SU-DHL-6 (cell line): Measurements from ENCODE around the gene STARD3.

Source experiments
- H2AFZ ChIP-seq: fragments of 200-600 bp; sonication (generic); 2 replicates; pipeline ENCODE4 v1.6.1; 2014; ENCODE audit warnings: low read depth, mild to moderate bottlenecking, moderate library complexity, mixed read lengths, antibody characterized with exemption, low read length; ENCODE audit not compliant: severe bottlenecking
- H3F3A ChIP-seq: fragments of 200-600 bp; shearing (Covaris generic); 2 replicates; pipeline ENCODE4 v1.6.0; 2016; ENCODE audit warnings: antibody characterized with exemption, mild to moderate bottlenecking; ENCODE audit not compliant: insufficient read depth
- H3K27ac ChIP-seq: fragments of 200-600 bp; sonication (generic); 2 replicates; pipeline ENCODE4 v1.5.1; 2016; ENCODE audit warnings: low read depth, mild to moderate bottlenecking, low read length, moderate library complexity, mixed read lengths
- H3K27me3 ChIP-seq: fragments of 200-600 bp; sonication (generic), shearing (Covaris generic); 2 replicates; pipeline ENCODE4 v1.6.0; 2014; ENCODE audit warnings: mild to moderate bottlenecking, low read length
- H3K36me3 ChIP-seq: fragments of 200-600 bp; sonication (generic); 2 replicates; pipeline ENCODE4 v1.6.1; 2014; ENCODE audit warnings: mild to moderate bottlenecking, low read length, mixed read lengths
- H3K4me2 ChIP-seq: fragments of 300-600, 200-600 bp; shearing (Covaris generic), sonication (generic); 2 replicates; pipeline ENCODE4 v1.6.0; 2014; ENCODE audit warnings: low read length, low read depth, mild to moderate bottlenecking; ENCODE audit not compliant: poor library complexity, severe bottlenecking
- H3K4me3 ChIP-seq: fragments of 200-600 bp; sonication (generic); 2 replicates; pipeline ENCODE4 v1.5.1; 2014; ENCODE audit warnings: antibody characterized with exemption, low read length, mild to moderate bottlenecking, mixed read lengths; ENCODE audit not compliant: insufficient read depth, poor library complexity, severe bottlenecking
- H3K79me2 ChIP-seq: fragments of 200-600 bp; sonication (generic); 2 replicates; pipeline ENCODE4 v1.6.1; 2014; ENCODE audit warnings: mild to moderate bottlenecking, low read length, moderate library complexity; ENCODE audit not compliant: insufficient read depth
- H3K9ac ChIP-seq: fragments of 200-600 bp; sonication (generic); 2 replicates; pipeline ENCODE4 v1.7.0; 2014; ENCODE audit warnings: mild to moderate bottlenecking, low read length
- H3K9me2 ChIP-seq: fragments of 200-600 bp; sonication (generic); replicated peaks from 2 replicates; pipeline ENCODE4 v1.6.1; 2014; ENCODE audit warnings: low read length; ENCODE audit not compliant: insufficient read depth
- H3K9me3 ChIP-seq: fragments of 200-600 bp; sonication (generic); 2 replicates; pipeline ENCODE4 v1.6.1; 2014; ENCODE audit warnings: low read length, mixed read lengths; ENCODE audit not compliant: insufficient read depth
- H4K20me1 ChIP-seq: fragments of 200-600 bp; sonication (generic); 2 replicates; pipeline ENCODE4 v1.6.1; 2014; ENCODE audit warnings: low read depth, mild to moderate bottlenecking, antibody characterized with exemption, low read length, moderate library complexity, mixed read lengths
- EZH2phosphoT487 ChIP-seq: fragments of 200-600 bp; sonication (generic), shearing (Covaris generic); conservative IDR thresholded peaks from 2 replicates; pipeline ENCODE4 v1.6.1; 2018; ENCODE audit warnings: mild to moderate bottlenecking, antibody characterized with exemption, low read length, moderate library complexity, mixed read lengths
- TF ChIP-seq, protein P1 (sequence below): fragments of 200-600 bp; sonication (generic); IDR thresholded peaks from one replicate; pipeline ENCODE4 v1.5.1; 2017; ENCODE audit warnings: antibody characterized with exemption, mild to moderate bottlenecking, low read length, moderate library complexity; ENCODE audit not compliant: insufficient read depth, poor library complexity, severe bottlenecking

The STARD3 gene

DNA sequence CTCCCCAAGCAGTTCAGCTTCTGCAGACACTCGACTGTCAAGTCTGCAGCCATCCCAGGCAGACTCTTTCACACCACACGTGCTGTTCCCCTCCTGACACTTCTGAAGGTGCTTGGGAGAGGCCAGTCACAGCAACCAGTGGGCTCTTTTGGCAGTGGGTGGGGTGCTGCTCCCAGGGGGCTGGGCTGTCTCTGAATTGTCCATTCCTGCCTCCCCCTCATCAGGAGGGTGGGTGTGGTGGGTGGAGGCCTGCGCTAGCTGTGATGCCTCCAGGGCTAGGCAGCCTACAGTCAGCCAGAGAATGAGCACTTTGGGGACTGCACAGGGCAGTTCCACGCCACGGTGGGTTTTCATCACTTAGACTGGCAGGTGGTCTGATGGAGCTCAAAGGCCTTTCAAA is 10.3 kb downstream of the STARD3 start:
- H3K4me3 ChIP-seq = no peak overlapping the region
- peaks cover 35% of the 10 kb centered on the region for H3K79me2 ChIP-seq
- no peaks in the 10 kb centered on the region for H3K9me2 ChIP-seq
- no peaks in the 10 kb centered on the region for H3K36me3 ChIP-seq
- H3K27me3 ChIP-seq = no peaks in the 10 kb centered on the region
- TF ChIP-seq EZH2phosphoT487 = no peak
- TF ChIP-seq, protein P1, sequence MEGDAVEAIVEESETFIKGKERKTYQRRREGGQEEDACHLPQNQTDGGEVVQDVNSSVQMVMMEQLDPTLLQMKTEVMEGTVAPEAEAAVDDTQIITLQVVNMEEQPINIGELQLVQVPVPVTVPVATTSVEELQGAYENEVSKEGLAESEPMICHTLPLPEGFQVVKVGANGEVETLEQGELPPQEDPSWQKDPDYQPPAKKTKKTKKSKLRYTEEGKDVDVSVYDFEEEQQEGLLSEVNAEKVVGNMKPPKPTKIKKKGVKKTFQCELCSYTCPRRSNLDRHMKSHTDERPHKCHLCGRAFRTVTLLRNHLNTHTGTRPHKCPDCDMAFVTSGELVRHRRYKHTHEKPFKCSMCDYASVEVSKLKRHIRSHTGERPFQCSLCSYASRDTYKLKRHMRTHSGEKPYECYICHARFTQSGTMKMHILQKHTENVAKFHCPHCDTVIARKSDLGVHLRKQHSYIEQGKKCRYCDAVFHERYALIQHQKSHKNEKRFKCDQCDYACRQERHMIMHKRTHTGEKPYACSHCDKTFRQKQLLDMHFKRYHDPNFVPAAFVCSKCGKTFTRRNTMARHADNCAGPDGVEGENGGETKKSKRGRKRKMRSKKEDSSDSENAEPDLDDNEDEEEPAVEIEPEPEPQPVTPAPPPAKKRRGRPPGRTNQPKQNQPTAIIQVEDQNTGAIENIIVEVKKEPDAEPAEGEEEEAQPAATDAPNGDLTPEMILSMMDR = no peak
- no peak overlapping the region for H3K9ac ChIP-seq
- H3F3A ChIP-seq = no peaks in the 10 kb centered on the region
- H3K27ac ChIP-seq = no peak overlapping the region
- no peak overlapping the region for H3K4me2 ChIP-seq
- no peaks in the 10 kb centered on the region for H3K9me3 ChIP-seq
- no peaks in the 10 kb centered on the region; the same call in 1 of the 2 replicates for H4K20me1 ChIP-seq
- no peak overlapping the region for H2AFZ ChIP-seq

DNA sequence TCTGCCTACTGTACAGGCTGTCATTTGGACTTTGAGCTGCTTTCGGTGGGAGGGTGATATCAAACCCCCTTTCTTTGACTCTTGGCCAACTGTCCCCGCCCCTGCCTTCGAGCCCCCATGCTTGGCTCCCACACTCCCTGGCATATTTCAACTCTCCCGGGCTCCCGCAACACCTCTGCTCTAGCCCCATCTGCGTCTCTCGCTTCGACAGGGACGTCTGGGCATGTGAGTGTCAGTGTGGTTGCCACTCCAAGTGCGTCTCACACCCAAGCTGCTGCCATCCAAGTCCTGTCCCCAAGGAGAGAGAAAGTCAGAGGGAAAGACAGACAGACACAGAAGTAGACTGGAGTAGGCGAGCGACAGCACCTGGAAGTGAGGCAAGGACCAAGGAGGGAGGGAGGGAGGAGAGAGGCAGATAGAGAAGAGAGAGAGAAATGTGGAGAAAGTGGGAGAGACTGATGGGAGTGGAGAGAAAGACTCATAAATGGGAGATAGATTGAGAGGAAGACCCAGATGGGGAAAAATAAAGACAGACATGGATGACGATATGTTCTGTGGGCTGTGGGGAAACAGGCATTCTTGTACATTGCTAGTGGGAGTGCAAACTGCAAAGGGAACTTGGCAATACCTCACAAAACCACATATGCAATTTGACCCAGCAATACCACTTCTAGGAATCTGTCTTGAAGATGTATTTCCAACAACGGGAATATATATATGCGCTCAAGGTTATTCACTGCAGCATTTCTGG is 11.8 kb downstream of the STARD3 start:
- Histone ChIP-seq H3K9ac (no peak overlapping the region), H4K20me1 (no peaks in the 10 kb centered on the region), H3K36me3 (no peaks in the 10 kb centered on the region), H3F3A (no peaks in the 10 kb centered on the region), H3K27me3 (no peaks in the 10 kb centered on the region), H3K4me3 (no peak overlapping the region), H2AFZ (no peak overlapping the region), H3K9me3 (no peaks in the 10 kb centered on the region), H3K4me2 (no peak overlapping the region), H3K9me2 (no peaks in the 10 kb centered on the region), H3K79me2 (peaks cover 22% of the 10 kb centered on the region), H3K27ac (no peak overlapping the region)
- TF ChIP-seq, protein P1 = no peak
- no peak for TF ChIP-seq EZH2phosphoT487

DNA sequence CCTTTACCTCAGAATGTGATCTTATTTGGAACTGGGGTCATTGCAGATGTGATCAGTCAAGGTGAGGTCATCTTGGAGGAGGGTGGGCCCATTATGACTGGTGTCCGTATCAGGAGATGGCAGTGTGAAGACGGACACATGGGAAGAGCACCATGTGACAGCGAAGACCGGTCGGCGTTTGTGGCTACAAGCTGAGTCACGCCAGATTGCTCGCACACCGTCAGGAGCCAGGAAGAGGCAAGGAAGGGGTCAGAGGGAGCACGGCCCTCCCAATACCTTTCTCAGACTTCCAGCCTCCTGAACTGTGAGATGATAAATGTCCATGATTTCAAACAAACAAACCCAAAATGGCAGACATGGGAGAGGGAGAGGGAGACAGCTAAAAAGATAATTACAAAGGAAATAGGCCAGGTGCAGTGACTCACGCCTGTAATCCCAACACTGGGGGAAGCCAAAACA is 13.2 kb downstream of the STARD3 start:
- Histone ChIP-seq H3K36me3 (no peaks in the 10 kb centered on the region), H3K27ac (no peak overlapping the region), H2AFZ (no peak overlapping the region), H4K20me1 (no peaks in the 10 kb centered on the region), H3K9me3 (no peaks in the 10 kb centered on the region), H3K9me2 (no peaks in the 10 kb centered on the region), H3K79me2 (peaks cover 14% of the 10 kb centered on the region), H3K9ac (no peak overlapping the region), H3K27me3 (no peaks in the 10 kb centered on the region), H3F3A (no peaks in the 10 kb centered on the region), H3K4me3 (no peak overlapping the region), H3K4me2 (no peak overlapping the region)
- TF ChIP-seq, protein P1 = no peak
- TF ChIP-seq EZH2phosphoT487 = no peak
